Peyer's patch (tissue), 4 donors: ENCODE data around the gene LAPTM5. TPM values are rescaled to one million over a fixed set of nuclear protein-coding genes. Genes with fewer than 3 reads are reported as not detected.

ENCODE experiments used
- DNase-seq, 3 donors: peaks; one replicate each; pipeline ENCODE4 v3.0.0-alpha.2; 2017 to 2019
- H3K27ac ChIP-seq, 4 donors: fragments of 200-600 bp; sonication (generic); one replicate each; pipeline ENCODE4 v1.5.1; 2016 to 2019
- H3K27me3 ChIP-seq, 2 donors: fragments of 200-600 bp; sonication (generic); one replicate each; pipeline ENCODE4 v1.5.1; 2019
- H3K36me3 ChIP-seq, 3 donors: fragments of 200-600 bp; sonication (generic); one replicate each; pipeline ENCODE4 v1.5.1; 2016 to 2019
- H3K4me1 ChIP-seq, 4 donors: fragments of 200-600 bp; sonication (generic); one replicate each; pipeline ENCODE4 v1.5.1; 2016 to 2019
- H3K4me3 ChIP-seq, 4 donors: fragments of 200-600 bp; sonication (generic); 1 replicate in 3 of 4; 2 replicates in 1 of 4; pipeline ENCODE4 v1.5.1; 2016 to 2019; ENCODE audit warnings: mild to moderate bottlenecking in 1 of 4
- H3K9me3 ChIP-seq, 4 donors: fragments of 200-600 bp; sonication (generic); one replicate each; pipeline ENCODE4 v1.5.1; 2016 to 2019; ENCODE audit warnings: mild to moderate bottlenecking in 1 of 4
- CTCF ChIP-seq, 6 experiments: fragments of 450-650 bp in 4 of 6; fragments of 200-600 bp in 2 of 6; sonication (generic) in 1 of 6; IDR thresholded peaks; one replicate each; pipeline ENCODE4 v1.5.1; 2017 to 2019; ENCODE audit warnings: antibody characterized with exemption in 6 of 6, mild to moderate bottlenecking in 3 of 6, moderate library complexity in 1 of 6
- POLR2A ChIP-seq, 2 donors: fragments of 450-650 bp; IDR thresholded peaks; one replicate each; pipeline ENCODE4 v1.5.1; 2017; ENCODE audit warnings: antibody characterized with exemption in 2 of 2, mild to moderate bottlenecking in 2 of 2, moderate library complexity in 2 of 2
- total RNA-seq, 4 donors: library from RNA; depleted of rRNA; stranded (reverse); fragments of >200 nt; gene quantifications; one replicate each; pipeline ENCODE4 v1.1.0, GENCODE V29; 2016

LAPTM5 gene
- total RNA-seq, 4 donors from 2014 or later, result 10.3 to 77.6 (median 18.3) TPM

GRCh38 chr1:30746212-30747032, 11.2 kb downstream of the LAPTM5 start:
- H3K36me3 ChIP-seq, result no peaks in the 10 kb centered on the region
- H3K9me3 ChIP-seq, result no peaks in the 10 kb centered on the region
- no peaks in the 10 kb centered on the region for H3K27me3 ChIP-seq
- DNase-seq, result no peak
- no peak for TF ChIP-seq CTCF (IDR thresholded peaks at IDR 0.05)
- TF ChIP-seq POLR2A (IDR thresholded peaks at IDR 0.05), result no peak
- H3K4me3 ChIP-seq, result peak overlapping the region in 1 of 4 donors; percentile 13
- peak overlapping the region; percentile 69 to 97 (median 82) for H3K27ac ChIP-seq
- H3K4me1 ChIP-seq, result peaks cover 0 to 88% (median 59%) of the 10 kb centered on the region in 4 donors

- H3K4me3 ChIP-seq, result peak overlapping the region in 1 of 4 donors; percentile 13
- no peaks in the 10 kb centered on the region for H3K36me3 ChIP-seq
- no peaks in the 10 kb centered on the region for H3K9me3 ChIP-seq
- H3K27me3 ChIP-seq, result no peaks in the 10 kb centered on the region
- peaks cover 0 to 88% (median 59%) of the 10 kb centered on the region in 4 donors for H3K4me1 ChIP-seq
- DNase-seq, result no peak
- peak overlapping the region; percentile 69 to 97 (median 82) for H3K27ac ChIP-seq
- no peak for TF ChIP-seq POLR2A (IDR thresholded peaks at IDR 0.05)
- no peak for TF ChIP-seq CTCF (IDR thresholded peaks at IDR 0.05)
Measured at GRCh38 chr1:30745834-30746208, 11.8 kb downstream of the LAPTM5 start.

- H3K4me1 ChIP-seq, result peaks cover 0 to 84% (median 59%) of the 10 kb centered on the region in 4 donors
- DNase-seq, result peak in 1 of 3 donors; percentile 68
- H3K27ac ChIP-seq, result peak overlapping the region; percentile 69 to 97 (median 82)
- H3K9me3 ChIP-seq, result no peaks in the 10 kb centered on the region
- H3K27me3 ChIP-seq, result no peaks in the 10 kb centered on the region
- no peaks in the 10 kb centered on the region for H3K36me3 ChIP-seq
- TF ChIP-seq POLR2A (IDR thresholded peaks at IDR 0.05) (no peak), CTCF (IDR thresholded peaks at IDR 0.05) (no peak)
- peak overlapping the region in 2 of 4 donors; percentile 6 to 13 for H3K4me3 ChIP-seq
Measured at GRCh38 chr1:30745156-30745833, 12.3 kb downstream of the LAPTM5 start.

GRCh38 chr1:30744060-30744756, 13.4 kb downstream of the LAPTM5 start:
- TF ChIP-seq CTCF (IDR thresholded peaks at IDR 0.05) (no peak), POLR2A (IDR thresholded peaks at IDR 0.05) (no peak)
- DNase-seq, result peak in 2 of 3 donors; percentile 68 to 82
- Histone ChIP-seq H3K27ac (peak overlapping the region; percentile 69 to 97 (median 82)), H3K4me3 (peak overlapping the region in 1 of 4 donors; percentile 24), H3K4me1 (peaks cover 0 to 81% (median 57%) of the 10 kb centered on the region in 4 donors), H3K9me3 (no peaks in the 10 kb centered on the region), H3K36me3 (peaks cover 0 to 4% (median 0%) of the 10 kb centered on the region in 3 donors), H3K27me3 (no peaks in the 10 kb centered on the region)

GRCh38 chr1:30743584-30744059, 14.0 kb downstream of the LAPTM5 start:
- H3K9me3 ChIP-seq, result no peaks in the 10 kb centered on the region
- TF ChIP-seq CTCF (IDR thresholded peaks at IDR 0.05), result no peak
- TF ChIP-seq POLR2A (IDR thresholded peaks at IDR 0.05), result no peak
- DNase-seq, result peak in 2 of 3 donors; percentile 86 to 88
- H3K27ac ChIP-seq, result peak overlapping the region; percentile 69 to 97 (median 82)
- H3K36me3 ChIP-seq, result peaks cover 0 to 9% (median 0%) of the 10 kb centered on the region in 3 donors
- no peaks in the 10 kb centered on the region for H3K27me3 ChIP-seq
- H3K4me1 ChIP-seq, result peaks cover 0 to 75% (median 54%) of the 10 kb centered on the region in 4 donors
- H3K4me3 ChIP-seq, result peak overlapping the region in 1 of 4 donors; percentile 24
